ENCODE data around the gene CHST2.

DNA sequence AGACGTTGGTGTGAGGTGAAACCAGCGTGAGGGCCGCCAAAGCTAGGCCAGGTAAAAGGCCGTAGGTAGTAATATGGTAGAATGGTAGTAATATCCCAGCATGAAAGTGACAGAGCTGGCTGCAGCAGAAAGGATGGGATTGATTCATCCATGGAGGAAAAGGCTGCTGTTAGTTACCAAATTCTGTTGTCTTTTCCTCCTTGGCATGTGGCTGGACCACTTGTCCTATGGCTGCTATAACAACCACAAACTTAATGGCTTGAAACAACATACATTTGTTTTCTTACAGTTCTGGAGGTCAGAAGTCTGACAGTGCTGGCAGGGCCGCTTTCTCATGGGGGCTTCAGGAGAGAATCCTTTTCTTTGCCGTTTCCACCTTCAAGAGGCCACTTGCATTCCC is 47.8 kb upstream of the CHST2 start:
- TF ChIP-seq, protein P1, sequence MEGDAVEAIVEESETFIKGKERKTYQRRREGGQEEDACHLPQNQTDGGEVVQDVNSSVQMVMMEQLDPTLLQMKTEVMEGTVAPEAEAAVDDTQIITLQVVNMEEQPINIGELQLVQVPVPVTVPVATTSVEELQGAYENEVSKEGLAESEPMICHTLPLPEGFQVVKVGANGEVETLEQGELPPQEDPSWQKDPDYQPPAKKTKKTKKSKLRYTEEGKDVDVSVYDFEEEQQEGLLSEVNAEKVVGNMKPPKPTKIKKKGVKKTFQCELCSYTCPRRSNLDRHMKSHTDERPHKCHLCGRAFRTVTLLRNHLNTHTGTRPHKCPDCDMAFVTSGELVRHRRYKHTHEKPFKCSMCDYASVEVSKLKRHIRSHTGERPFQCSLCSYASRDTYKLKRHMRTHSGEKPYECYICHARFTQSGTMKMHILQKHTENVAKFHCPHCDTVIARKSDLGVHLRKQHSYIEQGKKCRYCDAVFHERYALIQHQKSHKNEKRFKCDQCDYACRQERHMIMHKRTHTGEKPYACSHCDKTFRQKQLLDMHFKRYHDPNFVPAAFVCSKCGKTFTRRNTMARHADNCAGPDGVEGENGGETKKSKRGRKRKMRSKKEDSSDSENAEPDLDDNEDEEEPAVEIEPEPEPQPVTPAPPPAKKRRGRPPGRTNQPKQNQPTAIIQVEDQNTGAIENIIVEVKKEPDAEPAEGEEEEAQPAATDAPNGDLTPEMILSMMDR (IDR thresholded peaks at IDR 0.05) = no peak
- no peak for TF ChIP-seq POLR2A (IDR thresholded peaks at IDR 0.05)

Data from ovary (tissue), 3 donors.